ENCODE measurements around the gene CD8B. TPM values are rescaled to one million over a fixed set of nuclear protein-coding genes. Genes with fewer than 3 reads are reported as not detected.

CD8B gene
- total and polyA plus RNA-seq, 2 donors (not counting 1 experiment from before 2014, with no cell fraction given), result not detected

DNA sequence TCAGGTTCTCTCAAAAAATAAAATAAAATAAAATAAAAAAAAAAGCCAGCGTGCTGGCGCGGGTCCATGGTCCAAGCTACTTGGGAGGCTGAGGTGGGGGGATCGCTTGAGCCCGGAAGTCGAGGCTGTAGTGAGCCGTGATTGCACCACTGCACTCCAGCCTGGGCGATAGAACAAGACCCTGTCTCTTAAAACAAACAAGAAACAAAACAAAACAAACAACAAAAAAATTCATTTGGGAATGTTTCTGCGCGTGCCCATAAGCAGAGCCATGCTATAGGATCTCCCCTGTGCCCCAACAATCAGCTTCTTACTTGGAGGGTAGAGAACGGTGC is 54.6 kb downstream of the CD8B start:
- no peaks in the 10 kb centered on the region for H3K36me3 ChIP-seq (ENCODE audit: control insufficient read depth, insufficient read depth, low read length)
- no peaks in the 10 kb centered on the region for H3K79me2 ChIP-seq (ENCODE audit: control insufficient read depth, insufficient read depth, low read length)
- H4K20me1 ChIP-seq (ENCODE audit: control insufficient read depth, extremely low read depth, insufficient read depth, low read length), result no peaks in the 10 kb centered on the region
- peak overlapping the region in 3 of 4 experiments; percentile 23 to 45 (median 35) for H3K4me3 ChIP-seq (replicated peaks in 1 of 4; ENCODE audit: control extremely low read depth in 1 of 4, insufficient read depth in 1 of 4, low read depth in 3 of 4, low read length in 4 of 4)
- H3K4me2 ChIP-seq (ENCODE audit: extremely low read depth, insufficient read depth, low read length), result peak overlapping the region; percentile 78
- DNase-seq (ENCODE audit: low read depth in 2 of 2), result no peak
- H2AFZ ChIP-seq (ENCODE audit: low read length), result no peak overlapping the region
- TF ChIP-seq EZH2 (IDR thresholded peaks at IDR 0.05; ENCODE audit: low read length, missing control alignments), result no peak
- TF ChIP-seq, protein P1, sequence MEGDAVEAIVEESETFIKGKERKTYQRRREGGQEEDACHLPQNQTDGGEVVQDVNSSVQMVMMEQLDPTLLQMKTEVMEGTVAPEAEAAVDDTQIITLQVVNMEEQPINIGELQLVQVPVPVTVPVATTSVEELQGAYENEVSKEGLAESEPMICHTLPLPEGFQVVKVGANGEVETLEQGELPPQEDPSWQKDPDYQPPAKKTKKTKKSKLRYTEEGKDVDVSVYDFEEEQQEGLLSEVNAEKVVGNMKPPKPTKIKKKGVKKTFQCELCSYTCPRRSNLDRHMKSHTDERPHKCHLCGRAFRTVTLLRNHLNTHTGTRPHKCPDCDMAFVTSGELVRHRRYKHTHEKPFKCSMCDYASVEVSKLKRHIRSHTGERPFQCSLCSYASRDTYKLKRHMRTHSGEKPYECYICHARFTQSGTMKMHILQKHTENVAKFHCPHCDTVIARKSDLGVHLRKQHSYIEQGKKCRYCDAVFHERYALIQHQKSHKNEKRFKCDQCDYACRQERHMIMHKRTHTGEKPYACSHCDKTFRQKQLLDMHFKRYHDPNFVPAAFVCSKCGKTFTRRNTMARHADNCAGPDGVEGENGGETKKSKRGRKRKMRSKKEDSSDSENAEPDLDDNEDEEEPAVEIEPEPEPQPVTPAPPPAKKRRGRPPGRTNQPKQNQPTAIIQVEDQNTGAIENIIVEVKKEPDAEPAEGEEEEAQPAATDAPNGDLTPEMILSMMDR (conservative IDR thresholded peaks at IDR 0.05 in 1 of 2, IDR thresholded peaks at IDR 0.05 in 1 of 2; ENCODE audit: low read depth in 1 of 2, low read length in 2 of 2), result no peak
- H3K9me3 ChIP-seq (ENCODE audit: control insufficient read depth, insufficient read depth, low read depth, low read length), result no peaks in the 10 kb centered on the region
- H3K27me3 ChIP-seq (ENCODE audit: control insufficient read depth, insufficient read depth, low read length), result peaks cover 35% of the 10 kb centered on the region
- no peak overlapping the region for H3K27ac ChIP-seq (ENCODE audit: insufficient read depth, low read length)
- H3K9ac ChIP-seq (ENCODE audit: insufficient read depth, low read length), result no peak overlapping the region
- peaks cover 2% of the 10 kb centered on the region for H3K4me1 ChIP-seq (ENCODE audit: control insufficient read depth, extremely low read depth, insufficient read depth, low read length)

- no peak overlapping the region for H3K4me3 ChIP-seq (replicated peaks in 1 of 4; ENCODE audit: control extremely low read depth in 1 of 4, insufficient read depth in 1 of 4, low read depth in 3 of 4, low read length in 4 of 4)
- no peak overlapping the region for H3K27ac ChIP-seq (ENCODE audit: insufficient read depth, low read length)
- no peak overlapping the region for H3K9ac ChIP-seq (ENCODE audit: insufficient read depth, low read length)
- H3K4me2 ChIP-seq (ENCODE audit: extremely low read depth, insufficient read depth, low read length), result no peak overlapping the region
- peaks cover 30% of the 10 kb centered on the region for H3K27me3 ChIP-seq (ENCODE audit: control insufficient read depth, insufficient read depth, low read length)
- H3K4me1 ChIP-seq (ENCODE audit: control insufficient read depth, extremely low read depth, insufficient read depth, low read length), result peaks cover 2% of the 10 kb centered on the region
- no peak overlapping the region for H2AFZ ChIP-seq (ENCODE audit: low read length)
- no peaks in the 10 kb centered on the region for H3K9me3 ChIP-seq (ENCODE audit: control insufficient read depth, insufficient read depth, low read depth, low read length)
- H3K36me3 ChIP-seq (ENCODE audit: control insufficient read depth, insufficient read depth, low read length), result no peaks in the 10 kb centered on the region
- DNase-seq (ENCODE audit: low read depth in 2 of 2), result no peak
- TF ChIP-seq, protein P1 (conservative IDR thresholded peaks at IDR 0.05 in 1 of 2, IDR thresholded peaks at IDR 0.05 in 1 of 2; ENCODE audit: low read depth in 1 of 2, low read length in 2 of 2), result no peak
- no peaks in the 10 kb centered on the region for H4K20me1 ChIP-seq (ENCODE audit: control insufficient read depth, extremely low read depth, insufficient read depth, low read length)
- no peaks in the 10 kb centered on the region for H3K79me2 ChIP-seq (ENCODE audit: control insufficient read depth, insufficient read depth, low read length)
These were observed 55.4 kb downstream of the CD8B start for GRCh38 chr2:86806059-86806857.

GRCh38 chr2:86800856-86801567 is 60.7 kb downstream of the CD8B start:
- Histone ChIP-seq H4K20me1 (ENCODE audit: control insufficient read depth, extremely low read depth, insufficient read depth, low read length) (no peaks in the 10 kb centered on the region), H3K4me3 (replicated peaks in 1 of 4; ENCODE audit: control extremely low read depth in 1 of 4, insufficient read depth in 1 of 4, low read depth in 3 of 4, low read length in 4 of 4) (no peak overlapping the region), H3K36me3 (ENCODE audit: control insufficient read depth, insufficient read depth, low read length) (no peaks in the 10 kb centered on the region), H3K9ac (ENCODE audit: insufficient read depth, low read length) (no peak overlapping the region), H3K27ac (ENCODE audit: insufficient read depth, low read length) (no peak overlapping the region), H2AFZ (ENCODE audit: low read length) (no peak overlapping the region), H3K79me2 (ENCODE audit: control insufficient read depth, insufficient read depth, low read length) (no peaks in the 10 kb centered on the region), H3K4me2 (ENCODE audit: extremely low read depth, insufficient read depth, low read length) (no peak overlapping the region), H3K4me1 (ENCODE audit: control insufficient read depth, extremely low read depth, insufficient read depth, low read length) (no peaks in the 10 kb centered on the region), H3K9me3 (ENCODE audit: control insufficient read depth, insufficient read depth, low read depth, low read length) (no peaks in the 10 kb centered on the region), H3K27me3 (ENCODE audit: control insufficient read depth, insufficient read depth, low read length) (peaks cover under 1% of the 10 kb centered on the region)
- no peak for TF ChIP-seq EZH2 (IDR thresholded peaks at IDR 0.05; ENCODE audit: low read length, missing control alignments)
- TF ChIP-seq, protein P1 (conservative IDR thresholded peaks at IDR 0.05 in 1 of 2, IDR thresholded peaks at IDR 0.05 in 1 of 2; ENCODE audit: low read depth in 1 of 2, low read length in 2 of 2), result no peak
- DNase-seq (ENCODE audit: low read depth in 2 of 2), result no peak
